Measurements from ENCODE around the gene KBTBD13.

- no peak for TF ChIP-seq POLR2A (IDR thresholded peaks at IDR 0.05)
- TF ChIP-seq CTCF (IDR thresholded peaks at IDR 0.05): no peak
These were observed 17.9 kb downstream of the KBTBD13 start for GRCh38 chr15:65094294-65094995.
